Activated CD4-positive, CD25-positive, alpha-beta regulatory T cell treated with anti-CD3 and anti-CD28 coated beads, Interleukin-2, amount 50 U/mL, for 24 hours (primary cell): ENCODE data around the gene RBBP6.
"Not testable (repeated sequence)": the region's sequence is repeated elsewhere in the genome, so short reads cannot be mapped to it uniquely, and the experiment has no call there.

Experiments used
- ATAC-seq, 2 donors: fragments of 150-1000 bp; cut with Tn5 transposase; one replicate each; pipeline ENCODE4 v1.10.0; 2021; ENCODE audit warnings: mild to moderate bottlenecking in 1 of 2, moderate library complexity in 1 of 2

Gene RBBP6, protein sequence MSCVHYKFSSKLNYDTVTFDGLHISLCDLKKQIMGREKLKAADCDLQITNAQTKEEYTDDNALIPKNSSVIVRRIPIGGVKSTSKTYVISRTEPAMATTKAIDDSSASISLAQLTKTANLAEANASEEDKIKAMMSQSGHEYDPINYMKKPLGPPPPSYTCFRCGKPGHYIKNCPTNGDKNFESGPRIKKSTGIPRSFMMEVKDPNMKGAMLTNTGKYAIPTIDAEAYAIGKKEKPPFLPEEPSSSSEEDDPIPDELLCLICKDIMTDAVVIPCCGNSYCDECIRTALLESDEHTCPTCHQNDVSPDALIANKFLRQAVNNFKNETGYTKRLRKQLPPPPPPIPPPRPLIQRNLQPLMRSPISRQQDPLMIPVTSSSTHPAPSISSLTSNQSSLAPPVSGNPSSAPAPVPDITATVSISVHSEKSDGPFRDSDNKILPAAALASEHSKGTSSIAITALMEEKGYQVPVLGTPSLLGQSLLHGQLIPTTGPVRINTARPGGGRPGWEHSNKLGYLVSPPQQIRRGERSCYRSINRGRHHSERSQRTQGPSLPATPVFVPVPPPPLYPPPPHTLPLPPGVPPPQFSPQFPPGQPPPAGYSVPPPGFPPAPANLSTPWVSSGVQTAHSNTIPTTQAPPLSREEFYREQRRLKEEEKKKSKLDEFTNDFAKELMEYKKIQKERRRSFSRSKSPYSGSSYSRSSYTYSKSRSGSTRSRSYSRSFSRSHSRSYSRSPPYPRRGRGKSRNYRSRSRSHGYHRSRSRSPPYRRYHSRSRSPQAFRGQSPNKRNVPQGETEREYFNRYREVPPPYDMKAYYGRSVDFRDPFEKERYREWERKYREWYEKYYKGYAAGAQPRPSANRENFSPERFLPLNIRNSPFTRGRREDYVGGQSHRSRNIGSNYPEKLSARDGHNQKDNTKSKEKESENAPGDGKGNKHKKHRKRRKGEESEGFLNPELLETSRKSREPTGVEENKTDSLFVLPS (N-terminal part only)

DNA sequence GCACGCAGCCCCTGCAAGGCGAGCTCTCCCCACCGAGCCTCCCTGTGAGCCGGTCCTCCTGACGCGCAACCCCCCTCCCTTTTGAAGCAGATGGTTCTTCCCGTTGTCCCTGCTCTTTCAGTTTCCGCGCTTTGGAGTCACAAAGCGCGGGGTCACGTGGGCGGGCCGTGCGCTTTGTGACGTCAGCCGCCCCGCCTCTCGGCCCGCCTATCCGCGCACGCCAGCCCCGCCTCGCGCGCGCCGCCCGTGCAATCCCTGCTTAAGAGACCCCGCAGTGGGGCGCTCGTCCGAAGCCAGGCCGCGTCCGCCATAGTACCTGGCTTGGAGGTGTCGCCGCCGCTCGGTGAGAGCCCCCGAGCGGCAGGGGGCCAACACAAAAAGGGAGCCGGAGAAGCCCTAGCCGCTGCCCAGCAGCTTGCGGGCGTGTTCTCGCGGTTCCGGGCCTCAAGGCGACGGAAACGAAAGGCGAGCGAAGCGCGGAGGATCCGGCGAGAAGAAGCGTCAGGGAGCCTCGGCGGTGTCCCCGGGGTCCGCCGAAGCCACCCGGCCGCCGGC is at the start of gene RBBP6:
TSS of gene RBBP6 (plus strand) at position 272 of the 555 bp plus-strand sequence. CDS start 1,061 bp downstream, outside the sequence.
- ATAC-seq: peak; percentile 89 to 93

- no peak for ATAC-seq
Measured at GRCh38 chr16:24490866-24491265, 48.5 kb upstream of the RBBP6 start.

DNA sequence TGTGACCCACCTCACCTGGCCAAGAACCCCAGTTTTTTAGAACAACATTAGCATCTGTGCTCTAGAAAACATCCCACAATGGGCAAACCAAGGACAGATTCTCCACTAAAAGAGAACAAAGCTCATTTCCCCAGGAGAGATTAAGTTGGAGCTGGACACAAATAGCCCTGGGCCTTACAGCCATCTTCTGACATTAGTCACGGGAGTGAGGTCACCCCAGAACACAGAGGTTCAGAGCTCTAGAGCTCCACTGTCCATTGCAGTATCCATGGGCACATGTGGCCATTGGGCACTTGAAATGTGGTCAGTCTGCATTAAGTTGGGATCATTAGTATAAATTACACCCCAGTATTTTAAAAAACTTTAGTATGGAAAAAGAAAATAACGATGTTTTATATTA is 47.6 kb upstream of the RBBP6 start:
- ATAC-seq: no peak

DNA sequence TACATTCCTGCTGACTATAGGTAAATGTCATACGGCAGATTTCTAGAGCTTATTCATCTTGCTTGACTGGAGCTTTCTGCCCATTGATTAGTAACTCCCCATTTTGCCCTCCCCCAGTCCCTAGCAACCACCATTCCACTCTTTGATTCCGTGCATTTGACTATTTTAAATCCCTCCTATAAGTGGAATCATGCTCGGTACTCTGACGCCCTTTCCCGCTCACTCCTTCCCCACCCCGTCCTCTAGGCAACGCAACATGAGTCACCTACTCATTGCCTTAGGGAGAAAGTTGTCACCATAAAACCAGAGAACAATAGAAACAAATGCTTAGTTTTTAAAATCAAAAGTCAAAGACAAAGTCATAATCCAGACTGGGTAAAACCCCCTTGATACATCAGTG is 45.5 kb upstream of the RBBP6 start:
- ATAC-seq: no peak

DNA sequence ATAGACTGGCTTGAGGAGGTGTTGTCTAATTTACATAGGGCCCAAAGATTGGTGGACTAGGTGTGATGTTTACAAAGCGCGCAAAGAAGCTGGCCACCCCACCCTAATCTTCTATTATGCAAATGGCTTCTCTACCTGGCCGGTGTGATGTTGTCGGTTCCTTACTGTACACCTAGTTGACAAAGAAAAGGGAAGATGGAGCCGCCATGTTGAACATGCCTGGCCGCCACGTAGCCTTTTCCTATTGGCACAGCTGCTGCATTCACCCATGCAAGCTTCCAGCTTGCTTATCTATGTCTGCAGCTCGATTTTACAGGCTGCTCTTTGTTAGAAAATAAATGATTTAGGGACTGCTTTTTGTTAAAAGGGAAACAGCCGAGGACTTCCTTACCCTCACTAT is 44.2 kb upstream of the RBBP6 start:
- ATAC-seq: not testable (repeated sequence)

DNA sequence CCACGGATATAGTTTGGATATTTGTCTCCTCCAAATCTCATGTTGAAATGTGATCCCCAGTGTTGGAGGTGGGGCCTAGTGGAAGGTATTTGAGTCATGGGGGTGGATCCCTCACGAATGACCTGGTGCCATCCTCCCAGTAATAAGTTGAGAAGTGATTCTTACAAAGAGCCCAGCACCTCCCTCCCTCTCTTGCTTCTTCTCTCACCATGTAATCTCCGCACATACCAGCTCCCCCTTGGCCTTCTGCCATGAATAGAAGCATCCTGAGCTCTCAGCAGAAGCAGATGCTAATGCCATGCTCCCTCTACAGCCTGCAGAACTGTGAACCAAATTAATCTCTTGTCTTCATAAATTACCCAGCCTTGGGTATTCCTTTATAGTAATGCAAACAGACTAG is 41.9 kb upstream of the RBBP6 start:
- no peak for ATAC-seq

GRCh38 chr16:24499193-24499814 is 40.1 kb upstream of the RBBP6 start:
- ATAC-seq: no peak

GRCh38 chr16:24504472-24505345 is 34.7 kb upstream of the RBBP6 start:
- ATAC-seq: peak; percentile 81 to 87

DNA sequence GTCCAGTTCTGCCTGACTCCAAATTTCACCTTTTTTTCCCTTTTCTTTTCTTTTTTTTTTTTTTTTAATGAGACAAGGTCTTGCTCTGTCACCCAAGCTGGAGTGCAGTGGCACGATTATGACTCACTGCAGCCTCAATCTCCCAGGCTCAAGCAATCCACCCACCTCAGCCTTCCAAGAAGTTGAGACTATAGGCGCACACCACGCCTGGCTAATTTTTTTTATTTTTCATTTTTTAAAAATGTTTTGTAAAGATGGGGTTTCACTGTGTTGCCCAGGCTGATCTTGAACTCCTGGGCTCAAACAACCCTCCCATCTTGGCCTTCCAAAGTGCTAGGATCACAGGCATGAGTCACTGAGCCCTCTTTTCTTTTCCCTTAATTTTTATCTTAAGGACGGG is 33.4 kb upstream of the RBBP6 start:
- ATAC-seq: no peak

- no peak for ATAC-seq
Measured at GRCh38 chr16:24507959-24508480, 31.3 kb upstream of the RBBP6 start.

DNA sequence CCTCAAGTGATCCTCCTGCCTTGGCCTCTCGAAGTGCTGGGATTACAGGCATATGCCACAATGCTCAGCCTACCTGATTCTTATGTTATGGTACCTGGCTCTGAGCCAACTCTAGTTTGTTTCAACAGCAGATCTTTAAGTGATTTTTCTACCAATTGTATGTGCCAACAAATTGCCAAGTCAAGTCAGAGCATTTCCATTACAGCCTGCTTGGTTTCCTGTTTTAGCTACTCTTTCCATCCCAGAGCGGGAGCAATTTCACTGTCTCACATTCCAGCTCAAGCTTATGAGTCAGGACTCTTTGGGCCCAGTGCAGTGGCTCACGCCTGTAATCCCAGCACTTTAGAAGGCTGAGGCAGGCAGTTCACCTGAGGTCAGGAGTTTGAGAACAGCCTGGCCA is 30.8 kb upstream of the RBBP6 start:
- no peak for ATAC-seq

DNA sequence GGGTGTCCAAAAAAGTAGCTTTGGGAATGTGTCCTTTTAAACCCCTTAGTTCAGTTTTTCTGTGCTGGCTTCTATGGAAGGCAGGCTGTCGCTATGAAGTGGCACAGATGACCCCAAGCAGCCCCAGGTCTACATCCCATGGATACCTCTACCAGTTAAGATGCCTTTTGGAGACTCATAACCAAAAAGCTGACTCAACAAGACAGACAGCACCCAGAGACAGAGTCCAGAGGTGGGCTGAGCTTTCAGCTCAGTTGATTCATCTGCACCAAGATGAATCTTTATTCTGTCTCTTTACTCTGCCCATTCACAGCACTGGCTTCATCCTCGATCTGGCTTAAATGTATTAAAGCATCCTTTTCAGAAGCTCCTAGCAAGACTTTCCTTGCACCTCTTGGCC is 29.8 kb upstream of the RBBP6 start:
- no peak for ATAC-seq

DNA sequence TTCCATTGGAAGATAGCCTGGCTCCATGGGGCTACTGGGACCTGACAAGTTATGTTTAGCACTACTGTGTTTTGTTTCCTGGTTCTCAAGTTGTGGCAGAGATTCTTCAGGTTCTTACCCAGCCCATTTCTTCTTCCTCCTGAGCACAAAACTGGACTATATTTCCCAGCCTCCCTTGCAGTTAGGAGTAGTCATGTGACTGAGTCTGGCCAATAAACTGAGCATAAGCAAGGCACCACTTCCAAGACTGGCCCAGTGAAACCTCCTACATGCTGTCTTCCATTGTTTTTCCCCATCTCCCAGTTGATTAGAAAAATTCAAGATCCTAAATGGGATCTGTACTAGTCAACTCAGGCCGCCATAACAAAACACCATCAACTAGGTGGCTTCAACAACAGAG is 28.2 kb upstream of the RBBP6 start:
- no peak for ATAC-seq

DNA sequence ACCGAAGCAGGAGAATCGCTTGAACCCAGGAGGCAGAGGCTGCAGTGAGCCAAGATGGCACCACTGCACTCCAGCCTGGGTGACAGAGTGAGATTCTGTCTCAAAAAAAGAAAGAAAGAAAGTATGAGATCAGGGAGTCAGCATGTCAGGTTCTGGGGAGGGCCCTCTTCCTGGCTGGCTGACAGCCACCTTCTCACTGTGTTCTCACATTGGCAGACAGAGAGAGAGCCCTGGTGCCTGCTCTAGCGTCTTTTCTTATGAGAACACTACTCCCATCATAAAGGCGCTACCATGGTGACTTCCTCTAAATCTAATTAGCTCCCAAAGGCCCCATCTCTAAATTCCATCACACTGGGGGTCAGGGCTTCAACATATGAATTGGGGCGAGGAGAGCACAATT is 27.6 kb upstream of the RBBP6 start:
- no peak for ATAC-seq

DNA sequence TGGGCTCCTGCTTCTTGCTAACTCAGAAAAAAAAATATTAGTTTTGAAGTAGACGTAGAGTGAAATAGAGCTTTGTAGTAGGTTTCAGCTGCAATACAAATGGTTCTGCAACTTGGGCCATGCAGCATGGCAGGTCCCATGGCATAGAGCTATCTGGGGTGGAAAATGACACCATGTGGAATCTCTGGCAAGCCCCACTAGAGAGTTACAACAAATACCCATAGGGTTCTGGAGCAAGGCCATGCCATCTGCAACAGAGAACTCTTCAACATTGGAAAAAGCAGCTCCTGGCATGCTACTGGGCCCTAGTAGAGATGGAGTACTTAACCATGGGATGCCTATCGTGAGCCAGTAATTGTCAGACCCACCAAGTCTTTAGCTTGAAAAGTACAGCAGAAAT is 25.3 kb upstream of the RBBP6 start:
- ATAC-seq: no peak

- no peak for ATAC-seq
Measured at GRCh38 chr16:24515186-24515585, 24.2 kb upstream of the RBBP6 start.

DNA sequence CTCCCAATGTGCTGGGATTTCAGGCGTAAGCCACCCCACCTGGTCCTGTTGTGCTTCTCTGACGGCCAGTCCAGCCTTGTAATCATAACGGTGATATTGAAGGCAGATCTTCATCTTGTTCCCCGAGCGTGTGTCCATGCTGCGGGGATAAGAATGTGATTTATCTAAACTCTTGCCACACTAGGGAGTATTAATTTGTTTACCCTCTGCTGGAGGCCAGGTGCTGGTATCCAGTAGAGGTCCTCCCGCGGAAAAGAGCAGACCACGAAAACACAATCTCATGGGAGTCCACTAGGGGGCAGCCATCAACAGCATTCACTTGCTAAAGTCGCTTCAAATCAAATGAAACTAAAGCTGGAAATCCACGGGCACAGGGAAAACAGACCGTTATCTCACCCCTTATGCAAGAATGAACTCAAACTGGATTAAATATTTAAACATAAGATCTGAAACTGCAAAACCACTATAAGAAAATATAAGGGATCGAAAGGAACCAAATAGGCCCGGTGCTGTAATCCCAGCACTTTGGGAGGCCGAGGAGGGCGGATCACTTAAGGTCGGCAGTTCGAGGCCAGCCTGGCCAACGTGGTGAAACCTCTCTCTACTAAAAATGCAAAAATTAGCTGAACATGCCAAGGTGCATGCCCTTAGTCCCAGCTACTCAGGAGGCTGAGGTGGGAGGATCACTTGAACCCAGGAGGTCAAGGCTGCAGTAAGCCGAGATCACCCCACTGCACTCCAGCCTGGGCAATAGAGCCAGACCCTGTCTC is 22.3 kb upstream of the RBBP6 start:
- peak; percentile 53 to 67 for ATAC-seq

- no peak for ATAC-seq
Measured at GRCh38 chr16:24518498-24518897, 20.9 kb upstream of the RBBP6 start.

- no peak for ATAC-seq
Measured at GRCh38 chr16:24520983-24521382, 18.4 kb upstream of the RBBP6 start.

- no peak for ATAC-seq
Measured at GRCh38 chr16:24522751-24523150, 16.6 kb upstream of the RBBP6 start.

GRCh38 chr16:24523569-24523968 is 15.8 kb upstream of the RBBP6 start:
- ATAC-seq: no peak
